Suprapubic skin (tissue), 3 donors: ENCODE results near the gene TMEM132D.

Experiments used
- CTCF ChIP-seq, 2 donors: fragments of 200-600 bp in 1 of 2; fragments of 450-650 bp in 1 of 2; sonication (generic) in 1 of 2; IDR thresholded peaks; one replicate each; pipeline ENCODE4 v1.5.1; 2016 to 2019; ENCODE audit warnings: antibody characterized with exemption in 2 of 2, mild to moderate bottlenecking in 1 of 2, moderate library complexity in 1 of 2
- POLR2A ChIP-seq, 2 donors: fragments of 450-650 bp; IDR thresholded peaks; one replicate each; pipeline ENCODE4 v1.6.1; 2017; ENCODE audit warnings: antibody characterized with exemption in 2 of 2, mild to moderate bottlenecking in 2 of 2, moderate library complexity in 2 of 2

GRCh38 chr12:129696926-129697325 is 206.9 kb downstream of the TMEM132D start:
- TF ChIP-seq CTCF (IDR thresholded peaks at IDR 0.05) (no peak), POLR2A (IDR thresholded peaks at IDR 0.05) (no peak)
